ENCODE data around the gene ABLIM3. TPM values are rescaled to one million over a fixed set of nuclear protein-coding genes. Genes with fewer than 3 reads are reported as not detected.
A peak's percentile ranks its signal among the peaks of the same experiment; 100 is the strongest.

Gene ABLIM3
- total RNA-seq, 6 experiments from 2014 or later: 29.3 to 54.1 (median 48.3) TPM

- Mint-ChIP-seq H3K27me3 (ENCODE audit: insufficient read depth) (no peaks in the 10 kb centered on the region; the same call in 1 of the 2 replicates), H3K27ac (no peak overlapping the region), H3K9me3 (no peaks in the 10 kb centered on the region), H3K36me3 (ENCODE audit: low read depth) (no peaks in the 10 kb centered on the region; the same call in 1 of the 2 replicates), H3K4me3 (no peak overlapping the region), H3K4me1 (ENCODE audit: low read depth) (peaks cover 15% of the 10 kb centered on the region)
- no peak for DNase-seq
- TF ChIP-seq, protein P1, sequence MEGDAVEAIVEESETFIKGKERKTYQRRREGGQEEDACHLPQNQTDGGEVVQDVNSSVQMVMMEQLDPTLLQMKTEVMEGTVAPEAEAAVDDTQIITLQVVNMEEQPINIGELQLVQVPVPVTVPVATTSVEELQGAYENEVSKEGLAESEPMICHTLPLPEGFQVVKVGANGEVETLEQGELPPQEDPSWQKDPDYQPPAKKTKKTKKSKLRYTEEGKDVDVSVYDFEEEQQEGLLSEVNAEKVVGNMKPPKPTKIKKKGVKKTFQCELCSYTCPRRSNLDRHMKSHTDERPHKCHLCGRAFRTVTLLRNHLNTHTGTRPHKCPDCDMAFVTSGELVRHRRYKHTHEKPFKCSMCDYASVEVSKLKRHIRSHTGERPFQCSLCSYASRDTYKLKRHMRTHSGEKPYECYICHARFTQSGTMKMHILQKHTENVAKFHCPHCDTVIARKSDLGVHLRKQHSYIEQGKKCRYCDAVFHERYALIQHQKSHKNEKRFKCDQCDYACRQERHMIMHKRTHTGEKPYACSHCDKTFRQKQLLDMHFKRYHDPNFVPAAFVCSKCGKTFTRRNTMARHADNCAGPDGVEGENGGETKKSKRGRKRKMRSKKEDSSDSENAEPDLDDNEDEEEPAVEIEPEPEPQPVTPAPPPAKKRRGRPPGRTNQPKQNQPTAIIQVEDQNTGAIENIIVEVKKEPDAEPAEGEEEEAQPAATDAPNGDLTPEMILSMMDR (IDR thresholded peaks at IDR 0.05): no peak
Measured at GRCh38 chr5:149278451-149279210, 137.3 kb downstream of the ABLIM3 start.

- Mint-ChIP-seq H3K36me3 (ENCODE audit: low read depth) (no peaks in the 10 kb centered on the region; the same call in 1 of the 2 replicates), H3K9me3 (no peaks in the 10 kb centered on the region), H3K4me1 (ENCODE audit: low read depth) (peaks cover 25% of the 10 kb centered on the region), H3K4me3 (no peak overlapping the region), H3K27me3 (ENCODE audit: insufficient read depth) (no peaks in the 10 kb centered on the region; the same call in 1 of the 2 replicates), H3K27ac (no peak overlapping the region)
- TF ChIP-seq, protein P1 (IDR thresholded peaks at IDR 0.05): no peak
- DNase-seq: no peak
Measured at GRCh38 chr5:149279661-149280060, 138.4 kb downstream of the ABLIM3 start.

DNA sequence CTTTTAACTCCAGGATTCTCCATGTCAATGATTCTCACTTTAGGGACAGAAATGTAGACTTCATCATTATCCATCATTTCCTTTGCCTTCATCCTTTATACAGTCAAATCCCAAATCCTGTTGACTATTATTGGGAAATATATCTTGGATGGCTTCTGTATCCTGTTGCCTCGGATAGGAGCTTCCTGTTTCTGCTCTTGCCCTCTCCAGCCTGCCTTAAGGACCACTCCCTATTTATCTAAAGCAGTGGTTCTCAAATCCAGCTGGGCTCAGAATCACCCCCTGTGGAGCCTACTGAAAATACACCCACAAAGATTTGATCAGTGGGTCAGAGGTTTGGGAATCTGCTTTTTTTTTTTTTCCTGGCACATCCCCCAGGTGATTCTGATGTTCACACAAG, 138.8 kb downstream of the ABLIM3 start:
- DNase-seq: no peak
- TF ChIP-seq, protein P1 (IDR thresholded peaks at IDR 0.05): peak; percentile 14; the same call in 1 of the 2 replicates
- Mint-ChIP-seq H3K27me3 (ENCODE audit: insufficient read depth) (no peaks in the 10 kb centered on the region; the same call in 1 of the 2 replicates), H3K4me1 (ENCODE audit: low read depth) (peaks cover 24% of the 10 kb centered on the region), H3K36me3 (ENCODE audit: low read depth) (no peaks in the 10 kb centered on the region; the same call in 1 of the 2 replicates), H3K4me3 (no peak overlapping the region), H3K9me3 (no peaks in the 10 kb centered on the region), H3K27ac (no peak overlapping the region)

- H3K4me1 Mint-ChIP-seq (ENCODE audit: low read depth): peaks cover 21% of the 10 kb centered on the region
- no peak for DNase-seq
- no peak overlapping the region for H3K4me3 Mint-ChIP-seq
- no peaks in the 10 kb centered on the region; the same call in 1 of the 2 replicates for H3K36me3 Mint-ChIP-seq (ENCODE audit: low read depth)
- TF ChIP-seq, protein P1 (IDR thresholded peaks at IDR 0.05): no peak
- no peak overlapping the region for H3K27ac Mint-ChIP-seq
- no peaks in the 10 kb centered on the region for H3K9me3 Mint-ChIP-seq
- no peaks in the 10 kb centered on the region; the same call in none of the 2 replicates for H3K27me3 Mint-ChIP-seq (ENCODE audit: insufficient read depth)
Measured at GRCh38 chr5:149280802-149281201, 139.5 kb downstream of the ABLIM3 start.

DNA sequence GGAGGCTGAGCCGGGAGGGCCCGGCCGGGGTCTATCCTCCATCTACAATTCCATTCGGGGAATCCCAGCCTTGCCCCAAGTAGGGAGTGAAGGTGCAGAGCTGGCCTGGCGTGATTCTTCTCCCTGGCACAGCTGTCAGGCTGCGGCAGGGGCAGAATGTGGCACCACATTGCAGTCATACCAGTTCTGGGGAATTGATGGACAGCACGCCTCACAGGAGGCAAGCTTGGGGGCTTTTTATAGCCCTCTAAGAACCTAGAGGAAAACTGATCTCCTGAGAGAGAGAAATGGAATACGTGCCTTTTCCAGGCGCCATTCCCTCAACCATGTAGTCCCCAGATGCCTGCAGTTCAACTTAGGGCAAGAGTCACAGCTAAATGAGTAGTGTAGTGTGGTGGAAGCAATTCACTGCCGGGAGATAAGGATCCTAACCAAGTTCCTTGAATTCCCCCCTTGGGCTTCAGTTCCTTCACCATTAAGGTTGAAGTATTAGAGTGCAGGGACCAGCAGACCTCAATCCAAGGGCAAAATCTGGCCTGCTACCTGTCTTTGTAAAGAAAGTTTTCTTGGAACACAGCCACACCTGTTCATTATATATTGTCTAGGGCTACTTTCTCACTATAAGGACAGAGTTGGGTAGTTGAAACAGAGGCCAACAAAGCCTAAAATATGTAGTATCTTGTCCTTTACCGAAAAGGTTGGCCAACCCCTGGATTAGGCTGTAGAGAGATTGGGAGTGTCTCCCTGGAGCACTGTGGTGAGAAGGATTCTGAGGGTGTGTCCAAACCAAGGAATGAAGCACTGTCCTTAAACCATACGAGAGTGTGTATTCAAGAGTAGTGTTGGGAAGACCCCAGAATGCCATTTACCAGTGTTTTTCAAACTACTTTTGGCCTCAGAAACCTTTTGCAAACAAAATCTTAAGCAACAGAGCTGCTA, 141.0 kb downstream of the ABLIM3 start:
- no peak overlapping the region for H3K4me3 Mint-ChIP-seq
- no peaks in the 10 kb centered on the region for H3K9me3 Mint-ChIP-seq
- H3K36me3 Mint-ChIP-seq (ENCODE audit: low read depth): no peaks in the 10 kb centered on the region; the same call in 1 of the 2 replicates
- H3K27me3 Mint-ChIP-seq (ENCODE audit: insufficient read depth): no peaks in the 10 kb centered on the region; the same call in none of the 2 replicates
- peaks cover 21% of the 10 kb centered on the region for H3K4me1 Mint-ChIP-seq (ENCODE audit: low read depth)
- TF ChIP-seq, protein P1 (IDR thresholded peaks at IDR 0.05): no peak
- no peak overlapping the region for H3K27ac Mint-ChIP-seq
- DNase-seq: no peak

Data from HFFc6 (cell line).